Transverse colon (tissue), 1 donor: ENCODE results near the gene KANK4.

Experiments used
- EP300 ChIP-seq: sonication (generic); formaldehyde crosslinking; IDR thresholded peaks from one replicate; pipeline ENCODE4 v1.6.1; 2017; ENCODE audit warnings: antibody characterized with exemption, low read depth
- POLR2A ChIP-seq: fragments of 450-650 bp; IDR thresholded peaks from one replicate; pipeline ENCODE4 v1.6.1; 2016; ENCODE audit warnings: antibody characterized with exemption, mild to moderate bottlenecking, moderate library complexity

DNA sequence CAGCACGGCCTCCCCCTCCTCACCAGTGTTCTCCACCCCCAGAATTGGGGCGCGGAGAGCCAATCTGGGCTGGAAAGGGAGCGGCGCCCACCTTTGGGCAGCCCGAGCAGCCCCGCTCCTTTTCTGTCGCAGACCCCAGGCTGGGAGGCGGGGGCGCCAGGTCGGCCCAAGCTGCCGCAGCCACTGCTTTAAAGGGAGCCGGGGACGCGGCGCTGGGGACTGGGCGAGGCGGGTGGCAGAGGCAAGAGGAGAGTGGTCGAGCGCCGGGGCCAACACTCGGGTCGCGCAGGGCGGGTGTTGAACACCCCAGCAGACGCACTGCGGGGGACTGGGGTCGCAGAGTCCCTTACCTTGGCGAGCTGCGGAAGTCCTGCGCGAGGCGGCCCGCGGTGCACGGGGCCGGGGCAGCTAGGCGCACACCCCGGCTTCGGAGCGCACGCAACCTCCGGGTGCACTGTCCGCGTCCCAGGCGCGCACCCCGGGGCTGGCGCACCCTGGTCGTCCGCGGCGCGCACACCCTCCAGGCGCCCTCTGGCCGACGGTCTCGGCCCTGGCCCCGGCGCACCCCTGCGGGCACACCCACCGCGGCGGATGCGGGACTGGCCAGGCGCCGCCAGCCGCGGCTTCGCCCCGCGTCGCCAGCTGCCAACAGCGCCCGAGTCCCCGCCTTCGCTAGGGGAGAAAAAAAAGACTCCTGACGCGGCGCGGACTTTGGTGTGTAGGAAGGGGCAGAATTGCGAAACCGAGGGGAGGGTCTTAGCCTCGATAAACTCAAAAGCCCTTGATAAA lies at the start of gene KANK4:
- TF ChIP-seq POLR2A = no peak
- no peak for TF ChIP-seq EP300
